Neural progenitor cell (in vitro differentiated cells): ENCODE data around the gene MT1H.

Source experiments
- EZH2 ChIP-seq: fragments of 200-600 bp; sonication (generic); IDR thresholded peaks from 2 replicates; pipeline ENCODE4 v1.6.1; 2017; ENCODE audit warnings: antibody characterized with exemption, mild to moderate bottlenecking, moderate library complexity
- TF ChIP-seq, protein P1 (sequence below): fragments of 200-600 bp; sonication (generic); IDR thresholded peaks from 2 replicates; pipeline ENCODE4 v1.5.1; 2017; ENCODE audit warnings: antibody characterized with exemption, mild to moderate bottlenecking

DNA sequence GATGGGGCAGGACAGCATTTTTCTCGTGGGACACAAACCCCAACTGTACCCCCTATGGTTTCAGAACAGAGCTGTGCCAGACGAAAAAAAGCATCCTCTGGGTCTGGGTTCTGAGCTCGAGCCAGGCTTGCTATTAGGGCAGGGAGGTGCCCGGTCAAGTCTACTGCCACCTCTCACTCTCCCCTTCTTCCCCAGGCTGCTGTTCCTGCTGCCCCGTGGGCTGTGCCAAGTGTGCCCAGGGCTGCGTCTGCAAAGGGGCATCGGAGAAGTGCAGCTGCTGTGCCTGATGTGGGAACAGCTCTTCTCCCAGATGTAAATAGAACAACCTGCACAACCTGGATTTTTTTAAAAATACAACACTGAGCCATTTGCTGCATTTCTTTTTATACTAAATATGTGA, 42.9 kb upstream of the MT1H start:
- TF ChIP-seq, protein P1, sequence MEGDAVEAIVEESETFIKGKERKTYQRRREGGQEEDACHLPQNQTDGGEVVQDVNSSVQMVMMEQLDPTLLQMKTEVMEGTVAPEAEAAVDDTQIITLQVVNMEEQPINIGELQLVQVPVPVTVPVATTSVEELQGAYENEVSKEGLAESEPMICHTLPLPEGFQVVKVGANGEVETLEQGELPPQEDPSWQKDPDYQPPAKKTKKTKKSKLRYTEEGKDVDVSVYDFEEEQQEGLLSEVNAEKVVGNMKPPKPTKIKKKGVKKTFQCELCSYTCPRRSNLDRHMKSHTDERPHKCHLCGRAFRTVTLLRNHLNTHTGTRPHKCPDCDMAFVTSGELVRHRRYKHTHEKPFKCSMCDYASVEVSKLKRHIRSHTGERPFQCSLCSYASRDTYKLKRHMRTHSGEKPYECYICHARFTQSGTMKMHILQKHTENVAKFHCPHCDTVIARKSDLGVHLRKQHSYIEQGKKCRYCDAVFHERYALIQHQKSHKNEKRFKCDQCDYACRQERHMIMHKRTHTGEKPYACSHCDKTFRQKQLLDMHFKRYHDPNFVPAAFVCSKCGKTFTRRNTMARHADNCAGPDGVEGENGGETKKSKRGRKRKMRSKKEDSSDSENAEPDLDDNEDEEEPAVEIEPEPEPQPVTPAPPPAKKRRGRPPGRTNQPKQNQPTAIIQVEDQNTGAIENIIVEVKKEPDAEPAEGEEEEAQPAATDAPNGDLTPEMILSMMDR: no peak
- no peak for TF ChIP-seq EZH2
